HG03342 (cell line): ENCODE measurements around the gene TUBB4B.

Source experiments
- ATAC-seq: cut with Tn5 transposase; IDR thresholded peaks from one replicate; pipeline ENCODE4 v1.9.1; 2021; ENCODE audit warnings: mild to moderate bottlenecking, moderate library complexity; ENCODE audit not compliant: unreplicated experiment

TUBB4B gene

GRCh38 chr9:137224830-137225694, 16.0 kb upstream of the TUBB4B start, which contains the start of gene CYSRT1:
CYSRT1 (plus strand) TSS chr9:137225174; CDS start chr9:137225622, 448 bp downstream.
- ATAC-seq, result no peak

GRCh38 chr9:137225699-137226331, 15.3 kb upstream of the TUBB4B start:
- no peak for ATAC-seq

- ATAC-seq, result no peak
Observed at GRCh38 chr9:137226338-137227053, 14.6 kb upstream of the TUBB4B start.

GRCh38 chr9:137227054-137227852, 13.8 kb upstream of the TUBB4B start, which contains the start of gene RNF224:
RNF224 (plus strand) TSS chr9:137227502; CDS start chr9:137228336, 834 bp downstream.
- ATAC-seq, result no peak

- ATAC-seq, result no peak
Observed at GRCh38 chr9:137227853-137228505, 13.1 kb upstream of the TUBB4B start.

- ATAC-seq, result no peak
Observed at GRCh38 chr9:137228506-137228967, 12.6 kb upstream of the TUBB4B start.

- ATAC-seq, result no peak
Observed at GRCh38 chr9:137228968-137229896, 11.9 kb upstream of the TUBB4B start.

GRCh38 chr9:137229903-137230704, 11.0 kb upstream of the TUBB4B start:
- ATAC-seq, result no peak

- ATAC-seq, result no peak
Observed at GRCh38 chr9:137230705-137231371, 10.2 kb upstream of the TUBB4B start, which contains the start of gene SLC34A3. SLC34A3 (plus strand) TSS chr9:137230901; CDS start chr9:137231703, 802 bp downstream.

GRCh38 chr9:137231372-137232039, 9.6 kb upstream of the TUBB4B start:
- no peak for ATAC-seq

GRCh38 chr9:137232101-137232500, 9.0 kb upstream of the TUBB4B start:
- ATAC-seq, result no peak

GRCh38 chr9:137232510-137232909, 8.6 kb upstream of the TUBB4B start:
- ATAC-seq, result no peak

- ATAC-seq, result no peak
Observed at GRCh38 chr9:137233143-137233980, 7.7 kb upstream of the TUBB4B start.

- ATAC-seq, result no peak
Observed at GRCh38 chr9:137234055-137234697, 6.9 kb upstream of the TUBB4B start.

GRCh38 chr9:137234758-137235423, 6.2 kb upstream of the TUBB4B start:
- ATAC-seq, result no peak
